ENCODE measurements around the gene GIMAP7.
"Not testable (repeated sequence)": the region's sequence is repeated elsewhere in the genome, so short reads cannot be mapped to it uniquely, and the experiment has no call there.

GIMAP7 gene
- long read RNA-seq, donor 1, transcript GIMAP7-201 (2 exons, 1,256 nt): major isoform, 10 of 10 reads
- long read RNA-seq, donor 1, partial matches to known transcripts: 0 of 10 reads
- long read RNA-seq, donor 1, other reads (novel, unspliced or antisense): 0 of 10 reads
- long read RNA-seq, donor 2, transcript GIMAP7-201 (2 exons, 1,256 nt): major isoform, 13 of 13 reads
- long read RNA-seq, donor 2, partial matches to known transcripts: 0 of 13 reads
- long read RNA-seq, donor 2, other reads (novel, unspliced or antisense): 0 of 13 reads
- long read RNA-seq, donor 3, partial matches to known transcripts: 0 of 1 reads
- long read RNA-seq, donor 3, other reads (novel, unspliced or antisense): 0 of 1 reads
- long read RNA-seq, donor 4, partial matches to known transcripts: 0 of 2 reads
- long read RNA-seq, donor 4, other reads (novel, unspliced or antisense): 0 of 2 reads
- long read RNA-seq, donor 5, transcript GIMAP7-201 (2 exons, 1,256 nt): major isoform, 6 of 6 reads
- long read RNA-seq, donor 5, partial matches to known transcripts: 0 of 6 reads
- long read RNA-seq, donor 5, other reads (novel, unspliced or antisense): 0 of 6 reads
- long read RNA-seq, donor 6, transcript GIMAP7-201 (2 exons, 1,256 nt): major isoform, 8 of 8 reads
- long read RNA-seq, donor 6, partial matches to known transcripts: 0 of 8 reads
- long read RNA-seq, donor 6, other reads (novel, unspliced or antisense): 0 of 8 reads
- long read RNA-seq, donor 7, transcript GIMAP7-201 (2 exons, 1,256 nt): major isoform, 9 of 9 reads
- long read RNA-seq, donor 7, partial matches to known transcripts: 0 of 9 reads
- long read RNA-seq, donor 7, other reads (novel, unspliced or antisense): 0 of 9 reads
- long read RNA-seq, donor 8, transcript GIMAP7-201 (2 exons, 1,256 nt): major isoform, 8 of 8 reads
- long read RNA-seq, donor 8, partial matches to known transcripts: 0 of 8 reads
- long read RNA-seq, donor 8, other reads (novel, unspliced or antisense): 0 of 8 reads

GRCh38 chr7:150514748-150515222 is at the start of gene GIMAP7:
TSS of gene GIMAP7 (plus strand) at chr7:150514872. CDS start at chr7:150519975, 5,103 bp downstream.
- no peak for DNase-seq

- no peak for DNase-seq
Measured at GRCh38 chr7:150464962-150465361, 49.7 kb upstream of the GIMAP7 start.

GRCh38 chr7:150465414-150465813 is 49.3 kb upstream of the GIMAP7 start:
- DNase-seq: no peak

- no peak for DNase-seq
Measured at GRCh38 chr7:150466477-150466876, 48.2 kb upstream of the GIMAP7 start.

GRCh38 chr7:150468241-150468640 is 46.4 kb upstream of the GIMAP7 start:
- no peak for DNase-seq

- DNase-seq: no peak
Measured at GRCh38 chr7:150471886-150472285, 42.8 kb upstream of the GIMAP7 start.

- DNase-seq: no peak
Measured at GRCh38 chr7:150473902-150474301, 40.8 kb upstream of the GIMAP7 start.

- no peak for DNase-seq
Measured at GRCh38 chr7:150476285-150476684, 38.4 kb upstream of the GIMAP7 start.

GRCh38 chr7:150476819-150477631 is 37.6 kb upstream of the GIMAP7 start:
- DNase-seq: no peak

- DNase-seq: no peak
Measured at GRCh38 chr7:150479023-150479716, 35.5 kb upstream of the GIMAP7 start.

GRCh38 chr7:150481186-150481920 is 33.3 kb upstream of the GIMAP7 start:
- no peak for DNase-seq

GRCh38 chr7:150481922-150482321 is 32.8 kb upstream of the GIMAP7 start:
- DNase-seq: no peak

GRCh38 chr7:150483514-150483913 is 31.2 kb upstream of the GIMAP7 start:
- DNase-seq: not testable (repeated sequence)

- DNase-seq: not testable (repeated sequence)
Measured at GRCh38 chr7:150484071-150484470, 30.6 kb upstream of the GIMAP7 start.

- DNase-seq: no peak
Measured at GRCh38 chr7:150487625-150488024, 27.0 kb upstream of the GIMAP7 start.

GRCh38 chr7:150489782-150490181 is 24.9 kb upstream of the GIMAP7 start:
- DNase-seq: no peak

- not testable (repeated sequence) for DNase-seq
Measured at GRCh38 chr7:150493442-150493841, 21.2 kb upstream of the GIMAP7 start.

GRCh38 chr7:150502519-150502918 is 12.2 kb upstream of the GIMAP7 start:
- no peak for DNase-seq

- no peak for DNase-seq
Measured at GRCh38 chr7:150503155-150503554, 11.5 kb upstream of the GIMAP7 start.

- no peak for DNase-seq
Measured at GRCh38 chr7:150503581-150503980, 11.1 kb upstream of the GIMAP7 start.
